ENCODE measurements around the gene TSPAN19.
A peak's percentile ranks its signal among the peaks of the same experiment; 100 is the strongest.

Gene TSPAN19

GRCh38 chr12:84998341-84998740 is 37.7 kb downstream of the TSPAN19 start:
- no peak for DNase-seq

GRCh38 chr12:84996759-84997158 is 39.3 kb downstream of the TSPAN19 start:
- DNase-seq = no peak

GRCh38 chr12:84995641-84996040 is 40.4 kb downstream of the TSPAN19 start:
- DNase-seq = no peak

GRCh38 chr12:84994426-84994825 is 41.7 kb downstream of the TSPAN19 start:
- no peak for DNase-seq

- DNase-seq = peak; percentile 41
Observed at GRCh38 chr12:84986586-84986985, 49.5 kb downstream of the TSPAN19 start.

GRCh38 chr12:84986117-84986516 is 50.0 kb downstream of the TSPAN19 start:
- DNase-seq = no peak

GRCh38 chr12:84983289-84983688 is 52.8 kb downstream of the TSPAN19 start:
- no peak for DNase-seq

- DNase-seq = no peak
Observed at GRCh38 chr12:84982888-84983287, 53.2 kb downstream of the TSPAN19 start.

- no peak for DNase-seq
Observed at GRCh38 chr12:84978921-84979320, 57.2 kb downstream of the TSPAN19 start.

- no peak for DNase-seq
Observed at GRCh38 chr12:84976133-84976532, 59.9 kb downstream of the TSPAN19 start.

- no peak for DNase-seq
Observed at GRCh38 chr12:84974155-84974815, 61.8 kb downstream of the TSPAN19 start.

GRCh38 chr12:84973026-84973425 is 63.1 kb downstream of the TSPAN19 start:
- DNase-seq = no peak

- DNase-seq = no peak
Observed at GRCh38 chr12:84969226-84969625, 66.9 kb downstream of the TSPAN19 start.

All from NCI-H1694 treated with DMSO at 0.1 percent for 48 hours (cell line).